PFSK-1 (cell line): ENCODE data around the gene LRCOL1.

Source experiments
- FOXP2 ChIP-seq: optimal IDR thresholded peaks from 2 replicates; pipeline ENCODE3; 2011; ENCODE audit warnings: borderline replicate concordance, control low read depth, inconsistent platforms; ENCODE audit not compliant: insufficient read depth; ENCODE audit errors: extremely low read length, extremely low read depth
- POLR2AphosphoS5 ChIP-seq: IDR thresholded peaks from 2 replicates; pipeline ENCODE4 v1.6.1; 2012; ENCODE audit warnings: low read depth, mild to moderate bottlenecking, control low read depth, low read length, moderate library complexity
- REST ChIP-seq, 2 experiments: IDR thresholded peaks; 2 replicates each; pipeline versions ENCODE4 v1.6.1 to v1.8.0; 2011 to 2012; ENCODE audit warnings: low read depth in 2 of 2, low read length in 2 of 2, control low read depth in 1 of 2, inconsistent platforms in 1 of 2, mild to moderate bottlenecking in 1 of 2, moderate library complexity in 1 of 2; ENCODE audit not compliant: insufficient read depth in 1 of 2
- SIN3A ChIP-seq: IDR thresholded peaks from 2 replicates; pipeline ENCODE4 v1.6.1; 2012; ENCODE audit warnings: mild to moderate bottlenecking, low read length, moderate library complexity, borderline replicate concordance; ENCODE audit not compliant: insufficient read depth
- TAF1 ChIP-seq: IDR thresholded peaks from 2 replicates; pipeline ENCODE4 v1.6.1; 2012; ENCODE audit warnings: low read length, control low read depth, borderline replicate concordance; ENCODE audit not compliant: insufficient read depth

Gene LRCOL1

GRCh38 chr12:132638541-132639408 lies 28.4 kb upstream of the LRCOL1 start:
- peak; percentile 51 for TF ChIP-seq POLR2AphosphoS5
- TF ChIP-seq SIN3A: no peak

GRCh38 chr12:132637811-132638210 lies 27.4 kb upstream of the LRCOL1 start:
- TF ChIP-seq TAF1: no peak
- TF ChIP-seq SIN3A: no peak
- TF ChIP-seq POLR2AphosphoS5: no peak
- no peak for TF ChIP-seq FOXP2
- TF ChIP-seq REST (IDR thresholded peaks at IDR 0.05; ENCODE audit: insufficient read depth in 1 of 2, low read depth in 2 of 2, low read length in 2 of 2): no peak

- TF ChIP-seq TAF1 (no peak), REST (IDR thresholded peaks at IDR 0.05; ENCODE audit: insufficient read depth in 1 of 2, low read depth in 2 of 2, low read length in 2 of 2) (no peak), SIN3A (no peak), POLR2AphosphoS5 (no peak), FOXP2 (no peak)
Observed at GRCh38 chr12:132635076-132635955, 24.9 kb upstream of the LRCOL1 start.

GRCh38 chr12:132634411-132634990 lies 24.1 kb upstream of the LRCOL1 start:
- TF ChIP-seq POLR2AphosphoS5 (no peak; the same call in 1 of the 2 replicates), FOXP2 (no peak), TAF1 (no peak), SIN3A (no peak), REST (IDR thresholded peaks at IDR 0.05; ENCODE audit: insufficient read depth in 1 of 2, low read depth in 2 of 2, low read length in 2 of 2) (no peak)

GRCh38 chr12:132633901-132634300 lies 23.5 kb upstream of the LRCOL1 start:
- no peak for TF ChIP-seq REST (IDR thresholded peaks at IDR 0.05; ENCODE audit: insufficient read depth in 1 of 2, low read depth in 2 of 2, low read length in 2 of 2)
- no peak for TF ChIP-seq POLR2AphosphoS5
- TF ChIP-seq FOXP2: no peak
